Subcutaneous adipose tissue (tissue), 4 donors: Measurements from ENCODE around the gene ADAM15. TPM values are rescaled to one million over a fixed set of nuclear protein-coding genes. Genes with fewer than 3 reads are reported as not detected.

Source experiments
- CTCF ChIP-seq: fragments of 450-650 bp; IDR thresholded peaks from one replicate; pipeline ENCODE4 v1.5.1; 2016; ENCODE audit warnings: low read depth, mild to moderate bottlenecking, control low read depth, antibody characterized with exemption, moderate library complexity
- total RNA-seq, 4 donors: library from RNA; depleted of rRNA; stranded (reverse); fragments of >200 nt; gene quantifications; one replicate each; pipeline ENCODE4 v1.1.0, GENCODE V29; 2016

Gene ADAM15
- total RNA-seq, 4 donors from 2014 or later = 61.4 to 189 (median 87.5) TPM

GRCh38 chr1:155019377-155020245 lies 31.5 kb upstream of the ADAM15 start:
- no peak for TF ChIP-seq CTCF

GRCh38 chr1:155022136-155022926 lies 28.8 kb upstream of the ADAM15 start:
- no peak for TF ChIP-seq CTCF

- TF ChIP-seq CTCF = no peak
Observed at GRCh38 chr1:155022927-155023236, 28.2 kb upstream of the ADAM15 start.

- TF ChIP-seq CTCF = no peak
Observed at GRCh38 chr1:155023627-155024026, 27.5 kb upstream of the ADAM15 start.

- TF ChIP-seq CTCF = no peak
Observed at GRCh38 chr1:155024315-155024714, 26.8 kb upstream of the ADAM15 start.

- no peak for TF ChIP-seq CTCF
Observed at GRCh38 chr1:155026154-155026553, 25.0 kb upstream of the ADAM15 start.

- TF ChIP-seq CTCF = no peak
Observed at GRCh38 chr1:155026588-155026987, 24.5 kb upstream of the ADAM15 start.
